GM21723 (cell line): ENCODE results near the gene DSCAML1.

Experiments
- ATAC-seq: cut with Tn5 transposase; IDR thresholded peaks from one replicate; pipeline ENCODE4 v1.9.1; 2021; ENCODE audit warnings: mild to moderate bottlenecking, moderate library complexity; ENCODE audit not compliant: unreplicated experiment

Gene DSCAML1

GRCh38 chr11:117562136-117562535 lies 234.9 kb downstream of the DSCAML1 start:
- ATAC-seq: no peak

- no peak for ATAC-seq
These were observed 236.1 kb downstream of the DSCAML1 start for GRCh38 chr11:117560780-117561530.

GRCh38 chr11:117559698-117560097 lies 237.3 kb downstream of the DSCAML1 start:
- ATAC-seq: no peak

- no peak for ATAC-seq
These were observed 239.7 kb downstream of the DSCAML1 start for GRCh38 chr11:117557361-117557760.

GRCh38 chr11:117554601-117555333 lies 242.2 kb downstream of the DSCAML1 start:
- no peak for ATAC-seq

- ATAC-seq: no peak
These were observed 244.4 kb downstream of the DSCAML1 start for GRCh38 chr11:117552626-117553025.

GRCh38 chr11:117551761-117552343 lies 245.2 kb downstream of the DSCAML1 start:
- ATAC-seq: no peak

- ATAC-seq: no peak
These were observed 246.6 kb downstream of the DSCAML1 start for GRCh38 chr11:117550466-117550865.

- no peak for ATAC-seq
These were observed 247.6 kb downstream of the DSCAML1 start for GRCh38 chr11:117549417-117549816.

- no peak for ATAC-seq
These were observed 248.1 kb downstream of the DSCAML1 start for GRCh38 chr11:117548876-117549275.

GRCh38 chr11:117547946-117548345 lies 249.1 kb downstream of the DSCAML1 start:
- no peak for ATAC-seq

GRCh38 chr11:117547195-117547850 lies 249.7 kb downstream of the DSCAML1 start:
- ATAC-seq: no peak

- ATAC-seq: no peak
These were observed 250.4 kb downstream of the DSCAML1 start for GRCh38 chr11:117546431-117547194.

- no peak for ATAC-seq
These were observed 251.3 kb downstream of the DSCAML1 start for GRCh38 chr11:117545706-117546105.

- ATAC-seq: no peak
These were observed 252.8 kb downstream of the DSCAML1 start for GRCh38 chr11:117544130-117544800.

GRCh38 chr11:117541211-117541610 lies 255.8 kb downstream of the DSCAML1 start:
- ATAC-seq: no peak

GRCh38 chr11:117538263-117539135 lies 258.5 kb downstream of the DSCAML1 start:
- no peak for ATAC-seq

- ATAC-seq: no peak
These were observed 261.1 kb downstream of the DSCAML1 start for GRCh38 chr11:117535850-117536411.
